Chondrocyte (in vitro differentiated cells): ENCODE measurements around the gene ATP23. TPM values are rescaled to one million over a fixed set of nuclear protein-coding genes. Genes with fewer than 3 reads are reported as not detected.

Source experiments
- DNase-seq: peaks from one replicate; pipeline ENCODE4 v3.0.0; 2021; ENCODE audit warnings: mixed read lengths, low spot score
- H3K27ac Mint-ChIP-seq: one replicate; pipeline ENCODE4 v1.8.0; 2021; ENCODE audit warnings: mild to moderate bottlenecking, moderate library complexity, mixed read lengths; ENCODE audit not compliant: unreplicated experiment
- H3K27me3 Mint-ChIP-seq: 2 replicates; pipeline ENCODE4 v1.8.0; 2021; ENCODE audit warnings: low read depth, mixed read lengths
- H3K36me3 Mint-ChIP-seq: 2 replicates; pipeline ENCODE4 v1.8.0; 2021; ENCODE audit warnings: low read depth, mixed read lengths
- H3K4me1 Mint-ChIP-seq: 2 replicates; pipeline ENCODE4 v1.8.0; 2021; ENCODE audit warnings: low read depth, mild to moderate bottlenecking, mixed read lengths
- H3K4me3 Mint-ChIP-seq: one replicate; pipeline ENCODE4 v1.8.0; 2021; ENCODE audit warnings: mild to moderate bottlenecking, moderate library complexity, mixed read lengths; ENCODE audit not compliant: unreplicated experiment
- H3K9me3 Mint-ChIP-seq: 2 replicates; pipeline ENCODE4 v1.8.0; 2021; ENCODE audit warnings: low read depth, mixed read lengths
- CTCF ChIP-seq: fragments of 200-600 bp; sonication (generic); IDR thresholded peaks from 2 replicates; pipeline ENCODE4 v1.5.0; 2021; ENCODE audit warnings: antibody characterized with exemption, mild to moderate bottlenecking, moderate library complexity
- total RNA-seq: library from RNA; stranded (reverse); gene quantifications from 3 replicates; pipeline ENCODE4 v1.2.1, GENCODE V29; 2021

Gene ATP23
- total RNA-seq, 1 donor from 2014 or later = 3.6 TPM

DNA sequence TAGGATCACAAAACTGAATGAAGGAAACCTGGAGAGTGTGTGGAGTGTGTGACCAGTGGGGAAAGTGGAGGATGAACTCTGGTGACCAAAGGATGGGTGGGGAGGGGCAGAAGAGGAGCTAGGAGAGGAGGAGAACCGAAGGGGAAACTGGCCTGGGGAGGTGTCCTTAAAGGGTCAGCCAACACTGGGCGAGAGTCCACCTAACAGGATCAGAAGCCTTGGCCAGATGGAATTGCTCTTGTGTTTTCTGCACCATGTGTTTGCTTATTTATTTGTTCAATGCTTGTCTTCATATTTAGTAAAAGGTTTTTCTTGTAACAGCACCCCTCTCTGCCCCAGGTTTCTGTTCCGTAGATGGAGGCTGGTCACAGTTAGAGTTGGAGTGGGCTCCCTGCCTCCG, 34.5 kb upstream of the ATP23 start:
- H3K36me3 Mint-ChIP-seq = no peaks in the 10 kb centered on the region
- H3K4me3 Mint-ChIP-seq = no peak overlapping the region
- peaks cover 9% of the 10 kb centered on the region for H3K27me3 Mint-ChIP-seq
- no peak for DNase-seq
- no peaks in the 10 kb centered on the region for H3K9me3 Mint-ChIP-seq
- no peak overlapping the region for H3K27ac Mint-ChIP-seq
- H3K4me1 Mint-ChIP-seq = peaks cover 17% of the 10 kb centered on the region
- TF ChIP-seq CTCF = no peak

GRCh38 chr12:57907281-57907680, 34.1 kb upstream of the ATP23 start:
- DNase-seq = no peak
- Mint-ChIP-seq H3K27me3 (peaks cover 9% of the 10 kb centered on the region), H3K27ac (no peak overlapping the region), H3K4me3 (no peak overlapping the region), H3K9me3 (no peaks in the 10 kb centered on the region), H3K36me3 (no peaks in the 10 kb centered on the region), H3K4me1 (peaks cover 12% of the 10 kb centered on the region)
- TF ChIP-seq CTCF = no peak

DNA sequence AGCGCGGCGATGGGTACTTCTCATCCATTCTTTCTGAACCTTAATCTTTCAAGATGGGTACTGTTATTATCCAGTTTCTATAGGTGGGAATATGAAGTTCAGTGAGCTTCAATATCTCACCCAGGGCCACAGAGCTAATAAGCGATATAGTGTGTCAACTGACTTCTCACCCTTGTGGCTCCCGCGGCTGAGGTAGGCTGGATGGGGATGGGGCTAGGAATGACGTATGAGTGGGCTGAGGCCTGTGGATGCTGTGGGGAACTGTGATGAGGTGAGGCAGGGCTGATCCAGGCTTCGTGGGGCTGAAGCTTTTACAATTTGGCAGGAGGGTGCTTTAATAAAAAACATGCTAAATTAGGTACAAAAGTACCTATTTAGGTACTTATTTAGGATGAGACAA, 32.9 kb upstream of the ATP23 start:
- Mint-ChIP-seq H3K27me3 (peaks cover 9% of the 10 kb centered on the region), H3K4me3 (no peak overlapping the region), H3K9me3 (no peaks in the 10 kb centered on the region), H3K4me1 (peaks cover 6% of the 10 kb centered on the region), H3K36me3 (no peaks in the 10 kb centered on the region), H3K27ac (no peak overlapping the region)
- TF ChIP-seq CTCF = no peak
- no peak for DNase-seq

GRCh38 chr12:57909056-57909455, 32.3 kb upstream of the ATP23 start:
- Mint-ChIP-seq H3K36me3 (no peaks in the 10 kb centered on the region), H3K9me3 (no peaks in the 10 kb centered on the region), H3K4me1 (peaks cover 6% of the 10 kb centered on the region), H3K4me3 (no peak overlapping the region), H3K27me3 (peaks cover 9% of the 10 kb centered on the region), H3K27ac (no peak overlapping the region)
- no peak for DNase-seq
- no peak for TF ChIP-seq CTCF

DNA sequence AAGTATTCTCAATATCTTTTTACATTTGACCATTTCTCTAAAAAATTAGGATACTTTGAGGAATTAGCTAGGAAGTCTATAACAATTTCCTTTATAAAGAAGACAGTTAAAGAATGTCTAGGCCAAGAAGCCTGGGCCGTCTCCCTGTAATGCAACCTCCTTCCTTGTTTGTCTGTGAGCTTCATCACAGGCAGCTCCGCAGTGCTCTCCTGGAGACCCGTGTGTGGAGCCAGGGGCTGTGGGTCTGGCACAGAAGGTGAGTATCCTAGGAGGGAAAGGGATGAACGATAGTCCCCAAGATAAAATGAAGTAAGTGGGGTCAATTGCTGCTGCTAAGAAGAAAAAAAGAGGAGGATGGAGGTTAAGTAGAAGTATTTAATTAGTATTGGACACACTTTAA, 31.8 kb upstream of the ATP23 start:
- Mint-ChIP-seq H3K27ac (no peak overlapping the region), H3K27me3 (peaks cover 14% of the 10 kb centered on the region), H3K4me1 (peaks cover 6% of the 10 kb centered on the region), H3K4me3 (no peak overlapping the region), H3K36me3 (no peaks in the 10 kb centered on the region), H3K9me3 (no peaks in the 10 kb centered on the region)
- no peak for TF ChIP-seq CTCF
- no peak for DNase-seq
